A549 (cell line): ENCODE data around the gene MAGEA2.
"Not testable (repeated sequence)": the region's sequence is repeated elsewhere in the genome, so short reads cannot be mapped to it uniquely, and the experiment has no call there.

ENCODE experiments used
- BHLHE40 ChIP-seq: IDR thresholded peaks from 2 replicates; pipeline ENCODE4 v1.6.1; 2012; ENCODE audit warnings: low read depth, low read length, inconsistent platforms
- CHD2 ChIP-seq: fragments of 150-350 bp; IDR thresholded peaks from 2 replicates; pipeline ENCODE4 v1.6.1; 2014; ENCODE audit warnings: low read length; ENCODE audit not compliant: partially characterized antibody
- CHD4 ChIP-seq: fragments of 200-600 bp; sonication (generic); IDR thresholded peaks from 2 replicates; pipeline ENCODE4 v1.6.1; 2016; ENCODE audit warnings: antibody characterized with exemption, mild to moderate bottlenecking, borderline replicate concordance
- CTCF ChIP-seq: fragments of >200 bp; sonication (Bioruptor Twin); formaldehyde crosslinking; IDR thresholded peaks from 3 replicates; pipeline ENCODE4 v1.5.1; 2016
- EP300 ChIP-seq, 2 experiments: fragments of >200 bp; sonication (Bioruptor Twin); formaldehyde crosslinking; IDR thresholded peaks; 2 replicates in 1 of 2; 3 replicates in 1 of 2; pipeline ENCODE4 v1.6.1; 2016 to 2017
- MAZ ChIP-seq: fragments of 150-350 bp; IDR thresholded peaks from 2 replicates; pipeline ENCODE4 v1.6.1; 2014; ENCODE audit warnings: antibody characterized with exemption, low read depth, low read length, borderline replicate concordance
- POLR2A ChIP-seq: IDR thresholded peaks from 2 replicates; pipeline ENCODE4 v1.6.1; 2012; ENCODE audit warnings: mild to moderate bottlenecking, low read length
- RNF2 ChIP-seq: fragments of 200-600 bp; sonication (generic); IDR thresholded peaks from 2 replicates; pipeline ENCODE4 v1.6.1; 2016; ENCODE audit warnings: low read depth, mild to moderate bottlenecking, antibody characterized with exemption, moderate library complexity, borderline replicate concordance

GRCh38 chrX:152759544-152759943 lies 5.9 kb upstream of the MAGEA2 start:
- not testable (repeated sequence) for TF ChIP-seq BHLHE40; CTCF; CHD2; EP300 (IDR thresholded peaks at IDR 0.05); MAZ; CHD4; POLR2A; RNF2
